RWPE1 (cell line): ENCODE data around the gene NOB1.
"Not testable (repeated sequence)": the region's sequence is repeated elsewhere in the genome, so short reads cannot be mapped to it uniquely, and the experiment has no call there.

ENCODE experiments used
- CTCF ChIA-PET: fragments of 350-600 bp; sonication (Branson Sonifier 250); formaldehyde crosslinking; extraction: SDS; loops from one replicate; lab custom pipeline; 2021; lab: Yijun Ruan, JAX
- POLR2A ChIA-PET: fragments of 400-600 bp; formaldehyde crosslinking; extraction: SDS; loops from one replicate; lab custom pipeline; 2020; ENCODE audit warnings: antibody characterized with exemption; ENCODE audit not compliant: low non-redundant PET; lab: Yijun Ruan, JAX
- DNase-seq: peaks from one replicate; pipeline ENCODE4 v3.0.0; 2012; ENCODE audit warnings: low spot score
- H3K27ac ChIP-seq: fragments of 450-650 bp; 2 replicates; pipeline ENCODE4 v1.5.1; 2017
- CTCF ChIP-seq: fragments of 450-650 bp; conservative IDR thresholded peaks from 2 replicates; pipeline ENCODE4 v1.5.1; 2017; ENCODE audit warnings: low read depth, mild to moderate bottlenecking

The NOB1 gene

GRCh38 chr16:69762814-69763598 lies 8.3 kb upstream of the NOB1 start:
- no peak for DNase-seq
- H3K27ac ChIP-seq = peak overlapping the region; percentile 92
- POLR2A ChIA-PET = interaction anchor here (0.7 kb wide), 1 partner anchor 8 kb away, joined by 3 read pairs; no protein-coding TSS in a partner anchor
- TF ChIP-seq CTCF = no peak
- CTCF ChIA-PET = interaction anchor here (0.7 to 1.4 kb wide), 3 partner anchors 8 to 302 kb away, joined by 3 read pairs; partner anchors contain the start of gene NOB1

DNA sequence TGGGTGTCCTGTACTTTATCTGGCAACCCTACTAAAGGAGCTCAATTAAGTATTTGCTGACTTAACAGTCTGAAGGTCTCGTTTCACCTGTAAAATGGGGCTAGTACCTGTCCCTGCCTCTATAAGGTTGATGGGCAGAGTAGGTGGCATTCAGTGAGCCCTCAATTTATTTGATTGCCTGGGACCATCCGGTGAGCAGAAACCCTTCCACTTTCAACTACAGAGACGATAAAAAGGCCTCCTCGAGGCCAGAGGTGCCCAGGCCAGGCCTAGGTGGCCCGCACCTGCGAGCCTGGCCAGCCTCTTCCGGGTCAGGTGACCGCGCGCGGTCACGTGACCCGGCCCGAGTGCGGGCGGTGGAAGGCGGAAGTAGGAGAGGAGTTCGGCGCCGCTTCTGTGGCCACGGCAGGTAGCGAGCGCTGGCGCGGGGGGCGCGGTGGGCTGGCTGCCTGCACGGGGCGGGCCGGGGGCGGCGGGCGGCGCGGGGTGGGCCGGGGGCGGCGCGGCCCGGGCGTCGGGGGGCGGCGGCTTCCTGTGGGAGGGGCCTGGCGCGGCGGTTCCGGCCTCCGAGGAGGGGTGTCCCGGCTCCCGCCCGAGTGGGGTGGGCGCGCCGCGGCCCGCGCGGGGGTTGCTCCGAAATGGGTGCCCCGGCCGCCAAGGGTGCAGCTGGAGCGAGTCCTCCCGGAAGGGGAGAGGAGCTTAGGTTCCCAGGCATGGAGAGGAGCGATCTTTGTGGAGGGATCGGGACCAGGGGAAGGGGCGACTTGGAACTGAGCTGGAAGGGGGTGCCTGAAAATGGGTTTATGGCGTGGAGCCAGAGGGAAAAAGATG lies 7.5 kb upstream of the NOB1 start, which contains the start of gene WWP2:
TSS of gene WWP2 (plus strand) at position 350 of the 831 bp plus-strand sequence. CDS start 24,679 bp downstream, outside the sequence.
- DNase-seq = peak; percentile 80
- no peak for TF ChIP-seq CTCF
- H3K27ac ChIP-seq = peak within 1 kb of the TSS; percentile 92
- POLR2A ChIA-PET = interaction anchor here (0.7 kb wide), 1 partner anchor 9 kb away, joined by 3 read pairs; no protein-coding TSS in a partner anchor
- CTCF ChIA-PET = interaction anchor here (0.6 to 1.4 kb wide), 4 partner anchors 7 to 847 kb away, joined by 3 read pairs; partner anchors contain the start of gene NOB1

DNA sequence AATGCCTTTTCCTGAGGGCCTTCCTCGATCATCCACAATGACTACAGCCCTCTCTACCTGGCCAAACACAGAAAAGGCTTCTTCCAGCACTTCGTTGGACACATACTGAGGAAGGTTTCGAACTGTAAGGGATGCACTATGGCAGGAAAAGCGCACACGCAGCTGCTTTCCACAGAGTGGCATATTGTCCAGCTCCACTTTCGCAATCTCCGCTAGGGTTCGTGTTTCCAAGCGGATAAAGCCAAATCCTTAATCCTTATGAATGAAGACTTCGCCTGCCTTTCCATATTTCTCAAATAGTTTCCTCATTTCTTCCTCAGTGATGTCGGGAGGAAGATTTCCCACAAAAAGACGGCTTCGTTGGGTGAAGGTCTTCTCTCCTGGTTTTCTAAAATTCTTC lies 2.6 kb upstream of the NOB1 start:
- POLR2A ChIA-PET, H3K27ac ChIP-seq, DNase-seq: not testable (repeated sequence)
- CTCF ChIA-PET = interaction anchor here (0.6 kb wide), 1 partner anchor 33 kb away, joined by 4 read pairs; no protein-coding TSS in a partner anchor

DNA sequence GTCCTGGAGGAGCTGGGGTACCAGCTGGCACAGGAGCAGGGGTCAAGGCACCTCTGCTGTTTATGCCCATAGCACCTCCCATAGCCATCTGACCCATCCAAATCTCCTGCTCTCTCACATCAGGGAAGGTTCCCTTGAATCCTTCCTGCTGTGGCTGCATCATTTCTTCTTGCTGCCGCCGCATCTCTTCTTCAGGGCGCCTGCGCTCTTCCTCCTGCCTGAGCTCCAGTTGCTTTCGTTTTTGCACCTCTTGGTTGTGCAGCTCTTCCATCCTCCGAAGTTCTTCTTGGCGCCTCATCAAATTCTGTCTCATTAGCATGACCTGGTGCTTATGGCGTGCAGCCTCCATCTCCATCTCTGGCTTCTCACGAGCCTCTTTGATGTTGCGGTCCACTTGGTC lies 2.0 kb upstream of the NOB1 start:
- ChIA-PET POLR2A (no interaction called here), CTCF (no interaction called here)
- no peak for TF ChIP-seq CTCF
- no peak overlapping the region for H3K27ac ChIP-seq
- no peak for DNase-seq

DNA sequence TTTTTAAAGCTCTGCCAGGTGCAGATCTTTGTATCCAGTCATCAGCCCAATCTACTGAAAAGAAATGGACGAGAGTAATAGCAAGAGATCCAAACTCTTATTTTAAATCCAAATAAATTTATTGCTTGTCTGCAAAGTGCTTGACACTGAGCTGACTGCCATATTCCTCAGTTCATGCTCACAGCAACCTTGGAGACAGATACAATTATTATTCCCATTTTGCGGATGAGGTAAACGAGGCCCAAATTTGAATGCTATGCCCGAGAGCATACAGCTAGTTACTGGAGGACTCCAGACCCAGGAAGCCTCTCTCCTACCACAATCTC lies 620 bp downstream of the NOB1 start:
- POLR2A ChIA-PET = interaction anchor here (1.2 kb wide), 1 partner anchor 27 kb away, joined by 3 read pairs; no protein-coding TSS in a partner anchor
- no peak for DNase-seq
- CTCF ChIA-PET = interaction anchor here (0.6 to 2.1 kb wide), 15 partner anchors 12 to 358 kb away, joined by 3 to 14 read pairs (median 4); partner anchors contain the start of gene NQO1
- H3K27ac ChIP-seq = peak overlapping the region; percentile 74
- TF ChIP-seq CTCF = no peak

- DNase-seq = no peak
- no peak for TF ChIP-seq CTCF
- CTCF ChIA-PET = no interaction called here
- POLR2A ChIA-PET = no interaction called here
- H3K27ac ChIP-seq = no peak overlapping the region
These were observed 5.9 kb downstream of the NOB1 start for GRCh38 chr16:69748694-69749345.
